ENCODE measurements around the gene LANCL3. TPM values are rescaled to one million over a fixed set of nuclear protein-coding genes. Genes with fewer than 3 reads are reported as not detected.

Gene LANCL3
- total RNA-seq, 4 donors from 2014 or later, result 1.8 to 3.2 (median 2.5) TPM

DNA sequence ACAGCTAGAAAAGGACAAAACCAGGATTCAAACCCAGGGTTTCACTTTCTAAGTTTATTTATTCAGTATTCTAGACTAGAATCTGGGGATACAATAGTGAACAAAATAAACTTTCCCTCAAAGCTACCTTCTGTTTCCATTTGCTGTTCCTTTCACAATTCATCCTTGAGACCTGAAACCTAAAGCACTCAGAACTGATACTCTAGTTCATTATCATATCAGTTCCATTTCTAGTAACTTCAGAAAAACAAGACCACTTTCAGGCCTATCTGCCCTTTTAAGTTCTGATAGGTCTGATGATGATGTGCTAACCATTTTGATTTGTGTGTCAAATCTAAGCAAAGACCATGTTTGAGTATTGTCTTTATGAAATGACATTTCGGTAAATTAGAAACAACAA is 106.3 kb downstream of the LANCL3 start:
- WGBS, result 82% methylated on average over 1 of the region's 1 CpG
- no peak overlapping the region for H3K27ac ChIP-seq

DNA sequence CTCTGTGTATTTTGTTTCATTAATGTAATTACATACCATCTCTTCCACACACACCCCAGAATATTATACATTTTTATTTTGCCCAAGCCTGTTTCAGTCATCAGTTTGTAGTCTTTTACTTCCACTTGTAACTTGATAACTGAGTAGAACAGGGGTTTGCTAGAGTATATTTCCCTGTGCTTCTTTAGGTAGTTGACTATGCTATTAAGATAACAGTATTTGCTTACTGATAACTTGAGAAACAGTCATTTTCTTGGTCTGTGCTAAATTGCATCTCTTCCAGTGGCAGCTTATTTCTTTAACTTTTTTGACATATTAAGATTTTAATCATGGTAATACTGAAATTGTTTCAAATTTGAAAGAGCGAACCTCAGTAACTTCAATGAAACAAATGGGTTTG is 107.1 kb downstream of the LANCL3 start:
- Histone ChIP-seq H3K36me3 (no peaks in the 10 kb centered on the region), H3K27me3 (no peaks in the 10 kb centered on the region), H3K4me1 (no peaks in the 10 kb centered on the region), H3K27ac (no peak overlapping the region), H3K4me3 (no peak overlapping the region), H3K9me3 (no peaks in the 10 kb centered on the region)
- no peak for TF ChIP-seq CTCF (IDR thresholded peaks at IDR 0.05)
- TF ChIP-seq POLR2A (IDR thresholded peaks at IDR 0.05), result no peak
- TF ChIP-seq EP300 (IDR thresholded peaks at IDR 0.05), result no peak
- TF ChIP-seq POLR2AphosphoS5 (IDR thresholded peaks at IDR 0.05), result no peak
- DNase-seq (ENCODE audit: low spot score in 2 of 2), result no peak
- WGBS, result 90% methylated on average over 1 of the region's 1 CpG

More for the DNA sequence above, 106.3 kb downstream of the LANCL3 start:
- no peaks in the 10 kb centered on the region for H3K9me3 ChIP-seq
- H3K4me3 ChIP-seq, result no peak overlapping the region
- no peaks in the 10 kb centered on the region for H3K36me3 ChIP-seq
- no peak for DNase-seq (ENCODE audit: low spot score in 2 of 2)
- no peaks in the 10 kb centered on the region for H3K4me1 ChIP-seq
- TF ChIP-seq POLR2AphosphoS5 (IDR thresholded peaks at IDR 0.05) (no peak), EP300 (IDR thresholded peaks at IDR 0.05) (no peak), CTCF (IDR thresholded peaks at IDR 0.05) (no peak), POLR2A (IDR thresholded peaks at IDR 0.05) (no peak)
- no peaks in the 10 kb centered on the region for H3K27me3 ChIP-seq

DNA sequence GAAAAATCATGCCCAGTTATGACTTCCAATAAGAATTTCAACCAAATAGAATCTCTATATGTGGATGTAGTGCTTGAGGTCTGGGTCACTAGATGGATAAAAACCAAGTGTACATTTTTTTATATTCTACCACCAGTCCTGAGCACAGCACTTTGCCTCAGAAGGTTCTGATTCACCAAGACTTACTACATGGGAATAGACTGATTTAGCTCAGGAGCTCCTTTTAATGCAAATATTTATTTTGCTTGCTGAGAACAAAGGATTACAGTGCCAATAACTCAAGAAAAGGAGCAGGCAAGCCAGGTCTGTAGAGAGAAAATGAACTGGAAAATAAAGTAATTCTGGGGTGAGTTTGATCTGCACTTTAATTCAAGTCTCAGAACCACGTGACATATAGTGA is 107.8 kb downstream of the LANCL3 start:
- H3K9me3 ChIP-seq, result no peaks in the 10 kb centered on the region
- H3K27me3 ChIP-seq, result no peaks in the 10 kb centered on the region
- no peak for DNase-seq (ENCODE audit: low spot score in 2 of 2)
- no peak overlapping the region for H3K27ac ChIP-seq
- no peaks in the 10 kb centered on the region for H3K36me3 ChIP-seq
- WGBS, result 65% methylated on average over 1 of the region's 1 CpG
- H3K4me1 ChIP-seq, result no peaks in the 10 kb centered on the region
- TF ChIP-seq CTCF (IDR thresholded peaks at IDR 0.05) (no peak), EP300 (IDR thresholded peaks at IDR 0.05) (no peak), POLR2A (IDR thresholded peaks at IDR 0.05) (no peak), POLR2AphosphoS5 (IDR thresholded peaks at IDR 0.05) (no peak)
- no peak overlapping the region for H3K4me3 ChIP-seq

DNA sequence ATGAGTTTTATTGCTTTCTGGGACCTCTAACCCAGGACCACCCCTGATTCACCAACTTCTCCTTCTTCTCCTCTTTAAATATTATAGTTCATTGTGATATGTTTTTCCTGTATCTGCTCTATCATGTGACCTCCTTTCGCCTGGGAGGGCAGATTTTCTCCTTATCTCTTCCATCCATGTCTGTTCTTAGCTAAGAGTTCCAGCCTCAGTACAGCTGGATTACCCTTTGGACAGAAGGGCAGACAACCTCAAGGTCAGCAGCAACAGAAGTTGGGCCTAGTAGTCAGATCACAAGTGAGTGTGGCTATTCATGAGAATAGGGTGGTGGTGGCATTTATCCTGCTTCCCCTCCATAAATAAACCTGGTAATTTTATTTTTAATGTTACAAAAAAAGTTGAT is 108.4 kb downstream of the LANCL3 start:
- no peak for TF ChIP-seq POLR2AphosphoS5 (IDR thresholded peaks at IDR 0.05)
- no peak for TF ChIP-seq CTCF (IDR thresholded peaks at IDR 0.05)
- Histone ChIP-seq H3K4me3 (no peak overlapping the region), H3K9me3 (no peaks in the 10 kb centered on the region), H3K27ac (no peak overlapping the region), H3K27me3 (no peaks in the 10 kb centered on the region), H3K36me3 (no peaks in the 10 kb centered on the region), H3K4me1 (no peaks in the 10 kb centered on the region)
- DNase-seq (ENCODE audit: low spot score in 2 of 2), result no peak
- WGBS, result 78% methylated on average over 1 of the region's 1 CpG

- TF ChIP-seq POLR2A (IDR thresholded peaks at IDR 0.05) (no peak), EP300 (IDR thresholded peaks at IDR 0.05) (no peak), CTCF (IDR thresholded peaks at IDR 0.05) (no peak), POLR2AphosphoS5 (IDR thresholded peaks at IDR 0.05) (no peak)
- H3K4me3 ChIP-seq, result no peak overlapping the region
- H3K9me3 ChIP-seq, result no peaks in the 10 kb centered on the region
- no peaks in the 10 kb centered on the region for H3K27me3 ChIP-seq
- no peak for DNase-seq (ENCODE audit: low spot score in 2 of 2)
- no peak overlapping the region for H3K27ac ChIP-seq
- peaks cover 6% of the 10 kb centered on the region for H3K4me1 ChIP-seq
- H3K36me3 ChIP-seq, result no peaks in the 10 kb centered on the region
Measured at GRCh38 chrX:37684426-37684825, 113.0 kb downstream of the LANCL3 start.

Measured in suprapubic skin (tissue), 4 donors.